HL-60 (cell line): Measurements from ENCODE around the gene TNNI2.

Experiments
- DNase-seq, 2 experiments: peaks; one replicate each; pipeline ENCODE4 v3.0.0-alpha.2; 2010 to 2020; ENCODE audit warnings: low read depth in 1 of 2, low spot score in 1 of 2
- H3K27ac ChIP-seq: fragments of 250-450 bp; sonication (Bioruptor Pico); replicated peaks from 2 replicates; pipeline ENCODE4 v1.5.1; 2020; ENCODE audit warnings: mild to moderate bottlenecking, moderate library complexity
- H3K27me3 ChIP-seq: fragments of 250-450 bp; sonication (Bioruptor Pico); 2 replicates; pipeline ENCODE4 v1.5.1; 2021; ENCODE audit warnings: mild to moderate bottlenecking, moderate library complexity; ENCODE audit not compliant: insufficient read depth, poor library complexity, severe bottlenecking
- H3K4me3 ChIP-seq: replicated peaks from 2 replicates; pipeline ENCODE4 v1.5.1; 2011; ENCODE audit warnings: mild to moderate bottlenecking, control low read depth, low read length; ENCODE audit not compliant: insufficient read depth
- CTCF ChIP-seq: IDR thresholded peaks from one replicate; pipeline ENCODE4 v1.5.1; 2011; ENCODE audit warnings: low read length, control low read depth, inconsistent platforms; ENCODE audit not compliant: insufficient read depth
- GABPA ChIP-seq: IDR thresholded peaks from 2 replicates; pipeline ENCODE4 v1.6.1; 2012; ENCODE audit warnings: low read depth
- POLR2AphosphoS5 ChIP-seq: IDR thresholded peaks from 2 replicates; pipeline ENCODE4 v1.6.1; 2012; ENCODE audit warnings: low read depth
- REST ChIP-seq: IDR thresholded peaks from 2 replicates; pipeline ENCODE4 v1.6.1; 2012; ENCODE audit warnings: low read depth; ENCODE audit not compliant: insufficient replicate concordance
- SPI1 ChIP-seq: IDR thresholded peaks from 2 replicates; pipeline ENCODE4 v1.6.1; 2012; ENCODE audit warnings: low read depth, mild to moderate bottlenecking, borderline replicate concordance

TNNI2 gene

DNA sequence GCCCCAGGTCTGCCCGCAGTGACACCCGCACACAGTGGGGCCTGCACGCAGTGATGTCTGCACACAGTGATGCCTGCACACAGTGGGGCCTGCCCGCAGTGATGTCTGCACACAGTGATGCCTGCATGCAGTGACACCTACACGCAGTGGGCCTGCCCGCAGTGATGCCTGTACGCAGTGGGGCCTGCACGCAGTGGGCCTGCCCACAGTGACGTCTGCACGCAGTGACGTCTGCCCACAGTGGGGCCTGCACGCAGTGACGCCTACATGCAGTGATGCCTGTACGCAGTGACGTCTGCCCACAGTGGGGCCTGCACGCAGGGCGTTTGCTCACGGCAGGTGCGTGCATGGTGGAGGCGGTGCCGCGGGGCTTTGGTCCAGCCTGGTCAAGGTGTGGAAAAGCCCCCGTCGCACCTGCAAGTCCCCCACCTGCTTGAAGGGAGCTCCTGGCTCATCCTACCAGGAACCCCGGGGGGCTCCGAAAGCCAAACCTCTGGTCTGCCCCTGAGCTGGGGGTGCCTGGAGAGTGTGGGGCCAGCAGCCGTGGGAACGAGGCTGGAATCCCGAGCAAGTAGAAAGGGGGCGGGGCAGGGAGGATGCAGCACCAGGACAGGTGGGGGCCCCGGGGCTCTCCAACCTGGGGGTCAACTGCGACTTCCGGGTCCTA lies 12.9 kb upstream of the TNNI2 start:
- no peak for DNase-seq
- TF ChIP-seq REST (no peak), SPI1 (no peak), CTCF (no peak), POLR2AphosphoS5 (no peak), GABPA (no peak)
- Histone ChIP-seq H3K27me3 (peaks cover 3% of the 10 kb centered on the region), H3K4me3 (no peak overlapping the region), H3K27ac (no peak overlapping the region)

DNA sequence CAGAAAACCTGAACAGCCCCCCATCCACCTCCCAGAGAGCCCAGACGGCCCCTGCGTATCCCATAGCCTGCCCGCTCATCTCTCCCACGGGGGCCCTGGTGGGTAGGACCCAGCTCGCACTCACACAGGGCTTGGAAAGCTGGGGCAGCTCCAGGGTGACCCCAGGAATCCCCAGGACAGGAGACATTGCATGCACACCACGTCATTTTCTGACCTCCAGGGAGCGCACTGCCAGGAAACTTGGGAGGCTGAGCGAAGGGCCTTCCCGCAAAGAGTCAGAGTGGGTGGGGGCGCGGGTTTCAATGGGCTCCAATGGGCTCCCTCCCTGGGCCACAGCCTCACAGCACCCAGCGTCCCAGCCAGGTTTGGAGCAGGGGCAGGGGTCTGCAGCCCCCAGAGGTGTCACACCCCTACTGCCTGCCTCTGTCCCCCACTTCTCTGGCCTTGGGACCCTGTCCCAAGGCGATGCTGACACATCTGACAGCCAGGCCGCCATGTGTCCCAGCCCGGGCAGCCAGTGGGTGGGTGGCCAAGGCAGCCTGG lies 12.2 kb upstream of the TNNI2 start:
- TF ChIP-seq GABPA (no peak), CTCF (peak; percentile 5), POLR2AphosphoS5 (no peak)
- Histone ChIP-seq H3K4me3 (no peak overlapping the region), H3K27ac (no peak overlapping the region), H3K27me3 (peaks cover 3% of the 10 kb centered on the region)
- no peak for DNase-seq

GRCh38 chr11:1827095-1827813 lies 11.5 kb upstream of the TNNI2 start:
- TF ChIP-seq CTCF (no peak), POLR2AphosphoS5 (no peak), REST (no peak), SPI1 (no peak), GABPA (no peak)
- Histone ChIP-seq H3K4me3 (no peak overlapping the region), H3K27me3 (peaks cover 3% of the 10 kb centered on the region), H3K27ac (no peak overlapping the region)
- no peak for DNase-seq
